WTC11 (cell line): ENCODE data around the gene SLC7A4. TPM values are rescaled to one million over a fixed set of nuclear protein-coding genes. Genes with fewer than 3 reads are reported as not detected.

Experiments
- ATAC-seq: fragments of 200-7000 bp; cut with Tn5 transposase; 2 replicates; pipeline ENCODE4 v1.10.0; 2021; ENCODE audit warnings: mild to moderate bottlenecking, moderate library complexity
- CTCF ChIA-PET: fragments of 300-600 bp; sonication (Branson Sonifier 250); formaldehyde crosslinking; loops from one replicate; lab custom pipeline; 2021; ENCODE audit warnings: antibody characterized with exemption; lab: Charles Lee
- POLR2A ChIA-PET: fragments of 350-600 bp; sonication (Branson Sonifier 250); formaldehyde crosslinking; loops from one replicate; lab custom pipeline; 2021; ENCODE audit warnings: antibody characterized with exemption; lab: Charles Lee
- DNase-seq: peaks from one replicate; pipeline ENCODE4 v3.0.0; 2021; ENCODE audit warnings: low spot score
- H3K27ac Mint-ChIP-seq: 2 replicates; pipeline ENCODE4 v1.8.0; 2021; ENCODE audit warnings: mixed read lengths
- H3K27me3 Mint-ChIP-seq: 2 replicates; pipeline ENCODE4 v1.8.0; 2021; ENCODE audit warnings: low read depth, mild to moderate bottlenecking, moderate library complexity, mixed read lengths
- H3K36me3 Mint-ChIP-seq: 2 replicates; pipeline ENCODE4 v1.8.0; 2021; ENCODE audit warnings: mixed read lengths
- H3K4me1 Mint-ChIP-seq: 2 replicates; pipeline ENCODE4 v1.8.0; 2022; ENCODE audit warnings: mixed read lengths
- H3K4me3 Mint-ChIP-seq: 2 replicates; pipeline ENCODE4 v1.8.0; 2021; ENCODE audit warnings: mild to moderate bottlenecking, moderate library complexity, mixed read lengths
- H3K9me3 Mint-ChIP-seq: 2 replicates; pipeline ENCODE4 v1.8.0; 2021; ENCODE audit warnings: mixed read lengths
- ARID4B ChIP-seq: sonication (generic); formaldehyde crosslinking; IDR thresholded peaks from 2 replicates; pipeline ENCODE4 v1.8.0; 2023; ENCODE audit warnings: missing genetic modification reagents, mild to moderate bottlenecking, borderline replicate concordance
- ATF3 ChIP-seq: sonication (generic); formaldehyde crosslinking; conservative IDR thresholded peaks from 2 replicates; pipeline ENCODE4 v1.8.1; 2022; ENCODE audit warnings: mild to moderate bottlenecking, missing genetic modification reagents
- CDX4 ChIP-seq: fragments of 250-450 bp; sonication (Bioruptor Pico); IDR thresholded peaks from 2 replicates; pipeline ENCODE4 v1.9.0; 2021; ENCODE audit warnings: moderate library complexity, mild to moderate bottlenecking, inconsistent platforms, borderline replicate concordance
- CREB1 ChIP-seq: sonication (generic); formaldehyde crosslinking; IDR thresholded peaks from 2 replicates; pipeline ENCODE4 v1.8.0; 2023; ENCODE audit warnings: mild to moderate bottlenecking, missing genetic modification reagents
- CTCF ChIP-seq: fragments of 200-600 bp; IDR thresholded peaks from 2 replicates; pipeline ENCODE4 v1.8.0; 2022; ENCODE audit warnings: antibody characterized with exemption
- E2F1 ChIP-seq: sonication (generic); formaldehyde crosslinking; IDR thresholded peaks from 2 replicates; pipeline ENCODE4 v1.8.0; 2022; ENCODE audit warnings: mild to moderate bottlenecking, missing genetic modification reagents
- ESRRA ChIP-seq: sonication (generic); formaldehyde crosslinking; IDR thresholded peaks from 2 replicates; pipeline ENCODE4 v1.8.1; 2022; ENCODE audit warnings: mild to moderate bottlenecking, missing genetic modification reagents, borderline replicate concordance
- ETV6 ChIP-seq: sonication (generic); formaldehyde crosslinking; IDR thresholded peaks from 2 replicates; pipeline ENCODE4 v1.8.1; 2022; ENCODE audit warnings: mild to moderate bottlenecking, missing genetic modification reagents
- FOXP1 ChIP-seq: sonication (generic); formaldehyde crosslinking; IDR thresholded peaks from 2 replicates; pipeline ENCODE4 v1.8.0; 2022; ENCODE audit warnings: missing genetic modification reagents, mild to moderate bottlenecking, moderate library complexity, borderline replicate concordance
- GABPB1 ChIP-seq: sonication (generic); formaldehyde crosslinking; IDR thresholded peaks from 2 replicates; pipeline ENCODE4 v1.8.1; 2023; ENCODE audit warnings: mild to moderate bottlenecking, missing genetic modification reagents
- GRHL2 ChIP-seq: fragments of 250-450 bp; sonication (Bioruptor Pico); IDR thresholded peaks from 2 replicates; pipeline ENCODE4 v1.8.0; 2022; ENCODE audit warnings: mild to moderate bottlenecking, moderate library complexity; ENCODE audit not compliant: insufficient replicate concordance, severe bottlenecking
- JUN ChIP-seq: sonication (generic); formaldehyde crosslinking; IDR thresholded peaks from 2 replicates; pipeline ENCODE4 v1.8.0; 2023; ENCODE audit warnings: mild to moderate bottlenecking, missing genetic modification reagents
- KAT7 ChIP-seq: sonication (generic); formaldehyde crosslinking; IDR thresholded peaks from 2 replicates; pipeline ENCODE4 v1.8.1; 2023; ENCODE audit warnings: missing genetic modification reagents, mild to moderate bottlenecking, borderline replicate concordance
- PRRX2 ChIP-seq: fragments of 250-450 bp; sonication (Bioruptor Pico); IDR thresholded peaks from 2 replicates; pipeline ENCODE4 v1.8.0; 2021; ENCODE audit warnings: mild to moderate bottlenecking
- STAT6 ChIP-seq: sonication (generic); formaldehyde crosslinking; conservative IDR thresholded peaks from 2 replicates; pipeline ENCODE4 v1.8.1; 2023; ENCODE audit warnings: mild to moderate bottlenecking, low read depth, missing genetic modification reagents, moderate library complexity
- TCF7 ChIP-seq: sonication (generic); formaldehyde crosslinking; IDR thresholded peaks from 2 replicates; pipeline ENCODE4 v1.8.0; 2022; ENCODE audit warnings: mild to moderate bottlenecking, low read depth, missing genetic modification reagents, moderate library complexity
- ZNF232 ChIP-seq: sonication (generic); formaldehyde crosslinking; IDR thresholded peaks from 2 replicates; pipeline ENCODE4 v1.8.0; 2022; ENCODE audit warnings: mild to moderate bottlenecking, missing genetic modification reagents
- total RNA-seq: library from RNA; stranded (reverse); gene quantifications from 3 replicates; pipeline ENCODE4 v1.2.3, GENCODE V29; 2021

SLC7A4 gene
- total RNA-seq, 1 experiment from 2014 or later: 0.37 TPM

- Mint-ChIP-seq H3K4me3 (peak overlapping the region; percentile 96), H3K9me3 (peaks cover 12% of the 10 kb centered on the region), H3K27me3 (peaks cover 36% of the 10 kb centered on the region), H3K27ac (peak overlapping the region; percentile 97), H3K4me1 (peaks cover 30% of the 10 kb centered on the region), H3K36me3 (peaks cover 16% of the 10 kb centered on the region; the same call in 1 of the 2 replicates)
- TF ChIP-seq KAT7 (CRISPR knock-in tag) (no peak), TCF7 (CRISPR knock-in tag) (no peak), CREB1 (CRISPR knock-in tag) (no peak), GABPB1 (CRISPR knock-in tag) (0 out of 2 replicates have a peak, but pooled peaks have one; percentile 37), GRHL2 (CRISPR knock-in tag) (no peak), STAT6 (CRISPR knock-in tag) (no peak), ZNF232 (no peak), ETV6 (CRISPR knock-in tag) (no peak)
- DNase-seq: no peak
- ChIA-PET POLR2A (interaction anchor here (0.6 to 1.4 kb wide), 5 partner anchors 10 to 24 kb away, joined by 3 to 4 read pairs (median 3); partner anchors contain the start of gene AIFM3), CTCF (interaction anchor here (0.6 to 4.7 kb wide), 8 partner anchors 12 to 233 kb away, joined by 3 to 14 read pairs (median 4); no protein-coding TSS in a partner anchor)
- no peak for ATAC-seq
Observed at GRCh38 chr22:20979940-20980453, 52.4 kb downstream of the SLC7A4 start.

GRCh38 chr22:20979243-20979809, 53.0 kb downstream of the SLC7A4 start:
- H3K9me3 Mint-ChIP-seq: peaks cover 12% of the 10 kb centered on the region
- POLR2A ChIA-PET: interaction anchor here (0.6 to 1.4 kb wide), 5 partner anchors 10 to 25 kb away, joined by 3 to 4 read pairs (median 3); partner anchors contain the start of gene AIFM3
- peaks cover 36% of the 10 kb centered on the region for H3K27me3 Mint-ChIP-seq
- H3K27ac Mint-ChIP-seq: peak overlapping the region; percentile 97
- peaks cover 30% of the 10 kb centered on the region for H3K4me1 Mint-ChIP-seq
- H3K36me3 Mint-ChIP-seq: peaks cover 16% of the 10 kb centered on the region; the same call in 1 of the 2 replicates
- peak overlapping the region; percentile 96 for H3K4me3 Mint-ChIP-seq
- ATAC-seq (peak; percentile 91), DNase-seq (peak; percentile 95)
- CTCF ChIA-PET: interaction anchor here (0.6 to 4.7 kb wide), 9 partner anchors 11 to 232 kb away, joined by 3 to 14 read pairs (median 4); no protein-coding TSS in a partner anchor
- TF ChIP-seq ESRRA (CRISPR knock-in tag) (peak; percentile 21; the same call in 1 of the 2 replicates), FOXP1 (CRISPR knock-in tag) (no peak), CTCF (no peak), PRRX2 (no peak), JUN (CRISPR knock-in tag) (no peak), ATF3 (CRISPR knock-in tag) (no peak), E2F1 (no peak), ARID4B (no peak; the same call in 1 of the 2 replicates), CDX4 (CRISPR knock-in tag) (no peak), GRHL2 (CRISPR knock-in tag) (no peak)
